Activated CD4-positive, alpha-beta T cell treated with anti-CD3 and anti-CD28 coated beads for 24 hours (primary cell): ENCODE measurements around the gene STRADB.
A peak's percentile ranks its signal among the peaks of the same experiment; 100 is the strongest.
"Not testable (repeated sequence)": the region's sequence is repeated elsewhere in the genome, so short reads cannot be mapped to it uniquely, and the experiment has no call there.

Experiments used
- DNase-seq, 2 donors: peaks; one replicate each; pipeline ENCODE4 v3.0.0-alpha.2; 2020; ENCODE audit warnings: low read depth in 2 of 2

Gene STRADB

GRCh38 chr2:201451292-201452057 is at the start of gene STRADB, which contains the start of gene TRAK2:
Gene STRADB, plus strand, starts transcription at chr2:201451740. Its CDS starts 3,101 bp downstream, at chr2:201454841.
Gene TRAK2, minus strand, starts transcription at chr2:201451458. Its CDS starts 30,951 bp downstream, at chr2:201420507.
- peak; percentile 91 for DNase-seq

DNA sequence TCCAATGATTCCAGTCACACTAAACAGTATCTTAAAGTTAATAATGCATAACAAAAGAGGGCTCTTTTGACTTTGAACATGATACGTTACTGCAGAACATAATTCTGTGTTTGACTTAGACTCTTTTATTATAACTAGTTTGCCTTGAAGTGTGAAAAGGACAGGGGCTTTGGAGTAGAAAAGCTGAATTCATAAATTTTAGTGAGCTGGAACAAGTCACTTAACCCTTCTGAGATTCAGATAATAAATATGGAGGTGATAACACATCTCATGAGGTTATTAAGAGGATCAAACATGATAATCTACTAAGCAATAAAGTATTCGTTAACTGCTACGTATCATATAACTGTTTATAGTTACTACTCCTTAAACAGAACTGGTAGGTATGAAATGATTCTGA is 49.7 kb upstream of the STRADB start:
- no peak for DNase-seq

DNA sequence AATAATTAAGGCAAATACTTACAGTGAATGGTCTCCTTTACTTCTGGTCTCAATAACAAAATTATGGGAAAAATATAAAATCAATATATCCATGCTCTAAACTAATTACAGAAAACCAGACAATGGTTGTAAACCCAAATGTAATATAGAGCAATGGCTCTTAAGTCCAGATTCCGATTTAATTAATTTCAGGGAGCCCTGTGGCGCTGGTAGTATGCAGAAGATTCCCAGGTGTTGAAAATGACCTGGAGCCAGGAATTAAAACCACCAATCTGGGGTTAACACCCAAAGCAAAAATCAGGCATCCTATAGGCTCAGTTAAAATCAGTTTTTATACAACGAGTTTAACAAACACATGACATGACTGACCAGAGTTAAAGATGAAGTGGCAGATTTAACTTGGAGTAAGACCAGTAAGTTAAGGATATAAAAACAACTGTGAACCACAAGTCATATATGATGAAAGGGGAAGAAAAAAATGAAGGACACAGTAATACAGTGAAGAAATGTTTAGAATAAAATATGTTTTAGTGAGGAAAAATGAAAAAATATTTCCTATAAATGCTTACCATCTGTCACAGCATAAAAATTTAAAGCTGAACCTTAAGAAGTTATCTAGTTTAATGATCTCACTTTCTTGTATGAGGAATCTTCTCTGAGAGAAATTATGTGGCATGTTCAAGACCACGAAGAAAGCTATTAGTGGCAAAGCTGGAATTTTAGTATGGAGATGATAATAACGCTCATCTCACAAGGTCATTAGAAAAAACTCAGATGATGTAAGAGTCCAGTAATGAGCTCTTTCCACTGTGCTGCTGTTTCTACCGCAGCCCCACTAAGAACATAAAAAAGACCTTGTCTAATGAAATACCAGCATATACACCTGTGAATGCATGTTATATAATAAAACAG is 48.6 kb upstream of the STRADB start:
- DNase-seq: no peak

DNA sequence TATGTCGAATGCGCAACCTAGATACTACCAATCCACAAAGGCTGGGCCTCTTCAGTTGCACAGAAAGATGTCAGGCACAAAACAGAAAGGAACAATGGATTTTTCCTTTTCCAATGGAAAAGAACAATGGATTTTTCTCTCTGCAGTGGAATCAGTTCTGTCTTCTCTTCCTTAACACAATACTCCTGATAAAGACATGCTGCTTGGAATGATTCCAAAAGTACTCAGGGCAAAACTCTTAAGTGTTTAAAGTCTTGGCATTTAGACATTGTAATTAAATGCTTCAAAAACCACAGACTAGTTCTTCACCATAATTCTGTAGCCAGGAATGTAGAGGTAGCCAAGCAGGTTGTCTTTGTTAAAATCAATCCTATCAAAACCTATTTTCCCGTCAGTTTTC is 47.7 kb upstream of the STRADB start:
- DNase-seq: no peak

- no peak for DNase-seq
Observed at GRCh38 chr2:201404699-201405280, 46.8 kb upstream of the STRADB start.

- DNase-seq: no peak
Observed at GRCh38 chr2:201406077-201406662, 45.4 kb upstream of the STRADB start.

- DNase-seq: no peak
Observed at GRCh38 chr2:201407265-201407664, 44.3 kb upstream of the STRADB start.

- no peak for DNase-seq
Observed at GRCh38 chr2:201408931-201409330, 42.6 kb upstream of the STRADB start.

DNA sequence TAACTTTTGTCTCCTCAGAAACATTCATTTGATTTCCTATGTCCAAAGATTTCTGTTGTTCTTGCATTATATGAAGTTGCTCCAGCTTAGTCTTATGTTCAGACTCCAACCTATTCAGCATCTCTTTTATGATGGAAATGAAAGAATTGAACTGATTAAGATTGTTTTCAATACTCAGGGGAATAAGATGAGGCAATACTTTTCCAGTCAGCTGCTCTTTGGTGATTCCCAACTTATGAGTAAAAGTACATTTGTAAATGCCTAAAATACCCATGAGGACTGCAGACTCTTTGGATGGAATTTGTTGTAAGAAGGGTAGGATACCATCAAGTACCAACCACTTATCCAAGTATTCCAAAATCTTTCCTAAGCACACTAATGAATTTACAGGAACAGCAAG is 40.1 kb upstream of the STRADB start:
- DNase-seq: no peak

DNA sequence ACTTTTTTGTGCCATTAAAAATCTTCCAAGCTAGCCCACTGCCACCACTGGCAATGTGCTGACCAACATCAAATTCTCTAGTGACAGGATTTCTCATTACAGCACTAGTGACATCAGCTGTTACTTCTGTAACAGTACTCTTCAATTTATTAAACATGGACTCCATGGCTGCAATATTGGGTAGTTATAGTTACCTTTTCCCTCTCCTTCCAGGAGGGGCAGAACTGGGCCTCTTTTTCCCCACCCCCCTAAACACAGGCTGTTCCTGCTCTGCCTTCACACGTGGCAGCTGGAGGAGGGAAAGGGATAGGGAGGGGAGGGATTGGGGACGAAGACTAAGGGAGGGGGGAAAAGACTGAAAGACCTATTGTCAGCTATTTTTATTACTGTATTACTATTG is 38.4 kb upstream of the STRADB start:
- DNase-seq: no peak

DNA sequence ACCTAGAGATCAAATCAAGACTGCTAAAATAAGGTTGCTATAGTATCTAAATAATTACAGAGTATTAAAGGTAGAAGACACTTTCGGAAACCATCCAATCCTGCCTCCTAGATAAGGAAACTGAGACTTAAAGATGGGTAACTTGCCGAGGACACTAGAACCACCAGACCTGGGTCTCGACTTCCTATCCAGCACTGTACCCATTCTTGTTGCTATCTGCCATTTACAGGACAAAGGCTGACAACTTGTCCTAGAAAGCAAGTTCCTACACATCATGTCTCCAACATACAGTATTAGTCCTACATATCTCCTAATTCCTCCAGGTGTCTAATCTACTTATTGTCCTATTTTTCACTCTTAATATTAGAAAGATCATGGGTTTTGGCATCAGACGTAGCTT is 38.0 kb upstream of the STRADB start:
- no peak for DNase-seq

- DNase-seq: no peak
Observed at GRCh38 chr2:201414099-201415023, 37.2 kb upstream of the STRADB start.

DNA sequence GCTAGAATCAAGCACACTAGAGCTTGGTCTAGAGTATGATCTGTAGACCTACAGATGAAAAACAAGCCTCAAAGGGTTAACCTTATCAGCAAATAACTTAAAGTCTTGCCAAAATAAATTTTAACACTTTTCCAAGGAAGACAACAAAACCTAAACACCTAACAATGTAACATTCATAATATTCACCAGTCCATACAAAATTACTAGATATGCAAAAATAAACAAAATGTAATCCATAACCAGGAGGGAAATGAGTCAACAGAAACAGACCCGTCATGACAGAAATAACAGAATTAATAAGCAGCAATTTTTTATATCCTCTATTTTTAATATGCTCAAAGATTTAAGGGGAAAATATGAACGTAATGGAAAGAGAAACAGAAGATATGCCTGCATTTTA is 36.4 kb upstream of the STRADB start:
- no peak for DNase-seq

DNA sequence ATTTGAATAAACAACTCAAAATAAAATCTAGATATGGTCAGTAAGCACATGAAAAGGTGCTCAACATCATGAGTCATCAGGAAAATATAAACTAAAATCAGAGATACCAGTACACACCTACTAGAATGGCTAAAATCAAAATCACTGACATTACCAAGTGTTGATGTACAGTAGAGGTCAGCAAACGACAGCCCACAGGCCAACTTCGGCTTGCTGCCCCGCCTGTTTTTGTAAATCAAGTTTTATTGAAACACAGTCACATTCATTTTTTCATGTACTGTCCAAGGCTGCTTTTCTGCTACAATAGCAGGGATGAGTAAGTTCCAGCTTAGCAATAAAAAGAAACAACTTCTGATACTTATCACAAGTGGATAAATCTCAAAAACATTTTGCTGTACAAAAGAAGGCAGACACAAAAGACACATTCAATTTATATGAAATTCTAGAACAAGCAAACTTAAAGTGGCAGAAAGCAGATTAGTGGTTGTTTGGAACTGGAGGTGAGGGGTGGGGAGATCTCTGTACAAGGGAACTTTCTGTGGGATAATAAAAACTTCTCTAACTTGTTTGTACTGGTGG is 32.4 kb upstream of the STRADB start:
- DNase-seq: no peak

DNA sequence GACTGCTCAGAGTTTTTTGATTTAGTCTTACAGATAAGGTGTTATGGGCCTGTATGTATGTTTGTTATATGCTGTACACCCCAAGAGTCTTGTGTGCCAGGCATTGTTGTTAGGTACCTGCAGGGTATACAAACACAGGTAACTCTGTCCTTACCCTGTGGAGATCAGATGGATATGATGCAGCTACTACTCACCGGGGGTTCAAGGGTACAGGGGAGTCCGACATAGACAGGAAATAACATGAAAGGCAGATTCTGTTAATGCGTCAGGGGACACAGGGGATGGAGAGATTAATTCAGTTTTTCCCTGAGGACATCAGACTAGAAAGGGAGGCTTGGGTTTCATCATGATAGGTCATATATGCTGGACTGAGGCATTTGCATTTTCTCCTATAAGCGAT is 31.6 kb upstream of the STRADB start:
- no peak for DNase-seq

DNA sequence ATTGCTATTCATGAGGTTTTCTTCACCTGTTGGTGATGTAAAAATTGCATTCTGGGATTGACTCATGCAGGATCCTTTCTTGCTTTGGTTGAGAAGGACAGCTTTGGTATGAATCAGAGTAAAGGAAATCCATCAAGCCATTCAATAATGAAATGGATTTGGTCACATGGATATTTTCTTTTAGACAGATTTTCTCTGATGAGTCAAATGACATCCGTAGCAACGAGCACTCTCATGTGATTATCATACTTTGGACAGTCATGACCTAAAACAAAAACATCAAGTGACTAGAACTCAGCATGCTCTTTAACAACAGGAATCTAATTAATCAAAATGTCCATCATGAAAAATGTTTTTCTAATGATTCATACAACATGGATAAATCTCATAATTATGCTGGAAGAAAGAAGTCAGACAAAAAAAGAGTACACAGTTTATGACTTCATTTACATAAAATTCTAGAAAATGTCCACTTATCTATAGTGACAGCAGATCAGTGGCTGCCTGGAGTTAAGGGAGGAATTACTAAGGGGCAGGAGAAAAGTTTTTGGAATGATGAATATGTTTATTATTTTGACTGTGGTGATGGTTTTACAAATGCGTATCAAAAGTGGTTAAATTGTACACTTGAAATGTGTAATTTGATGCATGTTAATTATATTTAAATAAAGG is 31.0 kb upstream of the STRADB start:
- DNase-seq: no peak

- no peak for DNase-seq
Observed at GRCh38 chr2:201425952-201426351, 25.6 kb upstream of the STRADB start.

GRCh38 chr2:201428366-201428765 is 23.2 kb upstream of the STRADB start:
- not testable (repeated sequence) for DNase-seq

- not testable (repeated sequence) for DNase-seq
Observed at GRCh38 chr2:201429835-201430234, 21.7 kb upstream of the STRADB start.

DNA sequence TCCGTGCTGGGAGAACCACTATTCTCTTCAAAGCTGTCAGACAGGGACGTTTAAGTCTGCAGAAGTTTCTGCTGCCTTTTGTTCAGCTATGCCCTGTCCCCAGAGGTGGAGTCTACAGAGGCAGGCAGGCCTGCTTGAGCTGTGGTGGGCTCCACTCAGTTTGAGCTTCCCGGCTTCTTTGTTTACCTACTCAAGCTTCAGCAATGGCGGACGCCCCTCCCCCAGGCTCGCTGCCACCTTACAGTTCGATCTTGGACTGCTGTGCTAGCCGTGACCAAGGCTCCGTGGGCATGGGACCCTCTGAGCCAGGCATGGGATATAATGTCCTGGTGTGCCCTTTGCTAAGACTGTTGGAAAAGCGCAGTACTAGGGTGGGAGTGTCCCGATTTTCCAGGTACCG is 21.2 kb upstream of the STRADB start:
- DNase-seq: not testable (repeated sequence)
